HCT116 (cell line): Measurements from ENCODE around the gene PDK2. TPM values are rescaled to one million over a fixed set of nuclear protein-coding genes. Genes with fewer than 3 reads are reported as not detected.

Experiments
- ATAC-seq: fragments of 200-7000 bp; cut with Tn5 transposase; 2 replicates; pipeline ENCODE4 v1.9.1; 2020; ENCODE audit warnings: mild to moderate bottlenecking, moderate library complexity
- BruUV-seq: library from RNA; stranded (reverse); fragments of 400-500 nt; replicated peaks from 2 replicates; lab custom pipeline; 2021; lab: Mats Ljungman, UMichigan
- CTCF ChIA-PET: fragments of 300-600 bp; sonication (Branson Sonifier 250); formaldehyde crosslinking; loops from one replicate; lab custom pipeline; 2021; ENCODE audit warnings: antibody characterized with exemption; lab: Charles Lee
- POLR2A ChIA-PET: fragments of 300-600, 350-600 bp; sonication (Branson Sonifier 250); formaldehyde crosslinking; loops from one replicate; lab custom pipeline; 2021; ENCODE audit warnings: antibody characterized with exemption; lab: Charles Lee
- RAD21 ChIA-PET, 2 experiments: fragments of 300-600 bp; sonication (Branson Sonifier 250); formaldehyde crosslinking; loops; one replicate each; lab custom pipeline; 2023; ENCODE audit warnings: low total read pairs in 2 of 2; ENCODE audit not compliant: uncharacterized antibody in 2 of 2, unreplicated experiment in 2 of 2, low non-redundant PET in 1 of 2; lab: Charles Lee
- DNase-seq: peaks from one replicate; pipeline ENCODE4 v3.0.0-alpha.2; 2010; ENCODE audit warnings: low read depth, low spot score
- H2AFZ ChIP-seq: fragments of 200-600 bp; shearing (Covaris generic), sonication (generic); 2 replicates; pipeline ENCODE4 v1.6.1; 2017; ENCODE audit warnings: low read depth, mixed run types, mixed read lengths, antibody characterized with exemption, low read length; ENCODE audit not compliant: poor library complexity, severe bottlenecking
- H3K27ac ChIP-seq: 2 replicates; pipeline ENCODE4 v1.5.1; 2012; ENCODE audit warnings: low read depth, low read length
- H3K27me3 ChIP-seq: fragments of 200-600 bp; sonication (generic); 2 replicates; pipeline ENCODE4 v1.6.1; 2016; ENCODE audit warnings: mixed run types, low read length, mixed read lengths; ENCODE audit not compliant: insufficient read depth
- H3K36me3 ChIP-seq, 2 experiments: fragments of 200-500 bp in 1 of 2; fragments of 200-600 bp in 1 of 2; sonication (Bioruptor generic) in 1 of 2; sonication (generic) in 1 of 2; 2 replicates each; pipeline versions ENCODE4 v1.5.1 to v1.6.1; 2014 to 2016; ENCODE audit warnings: low read length in 2 of 2, inconsistent platforms in 1 of 2, mixed read lengths in 1 of 2, mixed run types in 1 of 2; ENCODE audit not compliant: insufficient read depth in 2 of 2, control insufficient read depth in 1 of 2
- H3K4me1 ChIP-seq, 2 experiments: fragments of 200-600 bp in 1 of 2; sonication (generic) in 1 of 2; 2 replicates each; pipeline versions ENCODE4 v1.5.1 to v1.6.1; 2012 to 2017; ENCODE audit warnings: low read length in 2 of 2, inconsistent platforms in 1 of 2, mild to moderate bottlenecking in 1 of 2, mixed read lengths in 1 of 2, mixed run types in 1 of 2, moderate library complexity in 1 of 2; ENCODE audit not compliant: insufficient read depth in 2 of 2, control insufficient read depth in 1 of 2
- H3K4me2 ChIP-seq: fragments of 200-600 bp; sonication (generic); 2 replicates; pipeline ENCODE4 v1.6.1; 2017; ENCODE audit warnings: mixed run types, low read length, mixed read lengths
- H3K4me3 ChIP-seq, 2 experiments: fragments of 200-600 bp in 1 of 2; sonication (generic) in 1 of 2; replicated peaks in 1 of 2; 2 replicates each; pipeline ENCODE4 v1.5.1; 2011 to 2016; ENCODE audit warnings: low read length in 2 of 2, control low read depth in 1 of 2, low read depth in 1 of 2, mild to moderate bottlenecking in 1 of 2, mixed read lengths in 1 of 2, mixed run types in 1 of 2
- H3K79me2 ChIP-seq: fragments of 200-600 bp; sonication (generic); 2 replicates; pipeline ENCODE4 v1.6.1; 2017; ENCODE audit warnings: mild to moderate bottlenecking, mixed run types, low read length, moderate library complexity, mixed read lengths; ENCODE audit not compliant: insufficient read depth
- H3K9ac ChIP-seq: fragments of 200-600 bp; sonication (generic); 2 replicates; pipeline ENCODE4 v1.6.1; 2016; ENCODE audit warnings: low read length, mixed read lengths
- H3K9me2 ChIP-seq: fragments of 200-600 bp; sonication (generic), shearing (Covaris generic); 2 replicates; pipeline ENCODE4 v1.6.1; 2017; ENCODE audit warnings: mixed run types, mild to moderate bottlenecking, moderate library complexity; ENCODE audit not compliant: insufficient read depth
- H3K9me3 ChIP-seq, 2 experiments: fragments of 200-500 bp in 1 of 2; fragments of 200-600 bp in 1 of 2; sonication (Bioruptor generic) in 1 of 2; sonication (generic) in 1 of 2; 2 replicates each; pipeline ENCODE4 v1.6.1; 2014 to 2017; ENCODE audit warnings: low read length in 2 of 2, mixed read lengths in 2 of 2, inconsistent platforms in 1 of 2, low read depth in 1 of 2, mild to moderate bottlenecking in 1 of 2, mixed run types in 1 of 2, moderate library complexity in 1 of 2; ENCODE audit not compliant: control insufficient read depth in 1 of 2, insufficient read depth in 1 of 2
- H4K20me1 ChIP-seq: fragments of 200-600 bp; sonication (generic), shearing (Covaris generic); 2 replicates; pipeline ENCODE4 v1.6.1; 2017; ENCODE audit warnings: mixed run types, mild to moderate bottlenecking, moderate library complexity; ENCODE audit not compliant: insufficient read depth
- CBX3 ChIP-seq: IDR thresholded peaks from 2 replicates; pipeline ENCODE4 v1.6.1; 2012; ENCODE audit warnings: low read depth
- ELF1 ChIP-seq: IDR thresholded peaks from 2 replicates; pipeline ENCODE4 v1.6.1; 2012; ENCODE audit warnings: low read depth, borderline replicate concordance
- FOSL1 ChIP-seq: IDR thresholded peaks from 2 replicates; pipeline ENCODE4 v1.6.1; 2012; ENCODE audit warnings: low read depth
- JUND ChIP-seq: IDR thresholded peaks from 2 replicates; pipeline ENCODE4 v1.6.1; 2012
- POLR2AphosphoS5 ChIP-seq: IDR thresholded peaks from 2 replicates; pipeline ENCODE4 v1.6.1; 2011; ENCODE audit warnings: mild to moderate bottlenecking, low read depth, low read length, moderate library complexity
- SIN3A ChIP-seq: IDR thresholded peaks from 2 replicates; pipeline ENCODE4 v1.6.1; 2012; ENCODE audit warnings: low read depth
- SP1 ChIP-seq: IDR thresholded peaks from 2 replicates; pipeline ENCODE4 v1.6.1; 2012; ENCODE audit warnings: low read depth
- SRF ChIP-seq: IDR thresholded peaks from 2 replicates; pipeline ENCODE4 v1.6.1; 2012; ENCODE audit warnings: low read depth
- TCF7L2 ChIP-seq: IDR thresholded peaks from 2 replicates; pipeline ENCODE4 v1.7.0; 2011; ENCODE audit warnings: borderline replicate concordance, inconsistent platforms; ENCODE audit not compliant: insufficient read depth, insufficient read length; ENCODE audit errors: extremely low read depth
- YY1 ChIP-seq: IDR thresholded peaks from 2 replicates; pipeline ENCODE4 v1.6.1; 2011; ENCODE audit warnings: low read length, low read depth, moderate library complexity, mild to moderate bottlenecking; ENCODE audit not compliant: insufficient replicate concordance; ENCODE audit errors: extremely low read depth
- ZBTB33 ChIP-seq: IDR thresholded peaks from 2 replicates; pipeline ENCODE4 v1.6.1; 2011; ENCODE audit warnings: mild to moderate bottlenecking, low read length, moderate library complexity; ENCODE audit not compliant: insufficient replicate concordance; ENCODE audit errors: extremely low read depth
- ZNF274 ChIP-seq: fragments of 200-500 bp; sonication (Bioruptor generic); IDR thresholded peaks from 2 replicates; pipeline ENCODE4 v1.6.1; 2014; ENCODE audit warnings: mild to moderate bottlenecking, low read depth, low read length, inconsistent platforms
- intact Hi-C: fragments of 100-400 bp; cut with micrococcal nuclease; formaldehyde crosslinking; loops from 2 replicates; pipeline ENCODE4 v1.10.0; 2022
- total RNA-seq: library from RNA; stranded (reverse); gene quantifications from one replicate; pipeline ENCODE4 v1.2.1, GENCODE V29; 2021; ENCODE audit not compliant: unreplicated experiment
- TF ChIP-seq, protein P1 (sequence below), 3 experiments: fragments of 200-600 bp in 1 of 3; sonication (generic) in 1 of 3; IDR thresholded peaks in 2 of 3; conservative IDR thresholded peaks in 1 of 3; 2 replicates each; pipeline ENCODE4 v1.5.1; 2012 to 2017; ENCODE audit warnings: low read depth in 2 of 3, low read length in 2 of 3, antibody characterized with exemption in 1 of 3, borderline replicate concordance in 1 of 3, control low read depth in 1 of 3, mild to moderate bottlenecking in 1 of 3, mixed read lengths in 1 of 3, mixed run types in 1 of 3, moderate library complexity in 1 of 3; ENCODE audit not compliant: insufficient read depth in 1 of 3

Gene PDK2
- total RNA-seq, 1 experiment from 2014 or later, result 39.1 TPM

GRCh38 chr17:50097926-50098325 lies 2.8 kb downstream of the PDK2 start:
- Histone ChIP-seq H4K20me1 (no peaks in the 10 kb centered on the region), H3K9me2 (no peaks in the 10 kb centered on the region), H3K4me1 (peaks cover 44 to 65% of the 10 kb centered on the region in 2 experiments), H3K4me2 (no peak overlapping the region), H3K79me2 (0 out of 2 replicates have a peak, but pooled peaks cover 6% of the 10 kb centered on the region), H3K9ac (no peak overlapping the region), H3K36me3 (peaks cover 0 to 7% of the 10 kb centered on the region in 2 experiments; a peak in 2 of 4 replicates), H3K4me3 (no peak overlapping the region)
- ATAC-seq, result no peak
- POLR2A ChIA-PET, result no interaction called here
- intact Hi-C loops, result no loop called here
- TF ChIP-seq POLR2AphosphoS5 (no peak), CBX3 (no peak), JUND (no peak), SRF (no peak), FOSL1 (no peak), ZNF274 (no peak), ZBTB33 (no peak), TCF7L2 (no peak), SIN3A (no peak), SP1 (no peak), ELF1 (no peak), YY1 (no peak)
- TF ChIP-seq, protein P1, sequence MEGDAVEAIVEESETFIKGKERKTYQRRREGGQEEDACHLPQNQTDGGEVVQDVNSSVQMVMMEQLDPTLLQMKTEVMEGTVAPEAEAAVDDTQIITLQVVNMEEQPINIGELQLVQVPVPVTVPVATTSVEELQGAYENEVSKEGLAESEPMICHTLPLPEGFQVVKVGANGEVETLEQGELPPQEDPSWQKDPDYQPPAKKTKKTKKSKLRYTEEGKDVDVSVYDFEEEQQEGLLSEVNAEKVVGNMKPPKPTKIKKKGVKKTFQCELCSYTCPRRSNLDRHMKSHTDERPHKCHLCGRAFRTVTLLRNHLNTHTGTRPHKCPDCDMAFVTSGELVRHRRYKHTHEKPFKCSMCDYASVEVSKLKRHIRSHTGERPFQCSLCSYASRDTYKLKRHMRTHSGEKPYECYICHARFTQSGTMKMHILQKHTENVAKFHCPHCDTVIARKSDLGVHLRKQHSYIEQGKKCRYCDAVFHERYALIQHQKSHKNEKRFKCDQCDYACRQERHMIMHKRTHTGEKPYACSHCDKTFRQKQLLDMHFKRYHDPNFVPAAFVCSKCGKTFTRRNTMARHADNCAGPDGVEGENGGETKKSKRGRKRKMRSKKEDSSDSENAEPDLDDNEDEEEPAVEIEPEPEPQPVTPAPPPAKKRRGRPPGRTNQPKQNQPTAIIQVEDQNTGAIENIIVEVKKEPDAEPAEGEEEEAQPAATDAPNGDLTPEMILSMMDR (IDR thresholded peaks at IDR 0.05 in 2 of 3, conservative IDR thresholded peaks at IDR 0.05 in 1 of 3; ENCODE audit: borderline replicate concordance in 1 of 3, insufficient read depth in 1 of 3, low read depth in 2 of 3, low read length in 2 of 3), result no peak
- TF ChIP-seq, all 23 proteins: peak for 0
- no TSS peak for BruUV-seq
- no peak for DNase-seq
- Histone ChIP-seq H2AFZ (no peak overlapping the region), H3K27me3 (no peaks in the 10 kb centered on the region), H3K27ac (no peak overlapping the region), H3K9me3 (no peaks in the 10 kb centered on the region)
- ChIA-PET RAD21 (no interaction called here), CTCF (interaction anchor here (0.9 kb wide), 1 partner anchor 17 kb away, joined by 3 read pairs; no protein-coding TSS in a partner anchor)
